Dedifferentiated amniotic fluid mesenchymal stem cell (primary cell): ENCODE data around the gene HDAC8.
"Not testable (repeated sequence)": the region's sequence is repeated elsewhere in the genome, so short reads cannot be mapped to it uniquely, and the experiment has no call there.

ENCODE experiments used
- DNase-seq: peaks from one replicate; pipeline ENCODE4 v3.0.0-alpha.2; 2016; ENCODE audit errors: extremely low spot score

HDAC8 gene

DNA sequence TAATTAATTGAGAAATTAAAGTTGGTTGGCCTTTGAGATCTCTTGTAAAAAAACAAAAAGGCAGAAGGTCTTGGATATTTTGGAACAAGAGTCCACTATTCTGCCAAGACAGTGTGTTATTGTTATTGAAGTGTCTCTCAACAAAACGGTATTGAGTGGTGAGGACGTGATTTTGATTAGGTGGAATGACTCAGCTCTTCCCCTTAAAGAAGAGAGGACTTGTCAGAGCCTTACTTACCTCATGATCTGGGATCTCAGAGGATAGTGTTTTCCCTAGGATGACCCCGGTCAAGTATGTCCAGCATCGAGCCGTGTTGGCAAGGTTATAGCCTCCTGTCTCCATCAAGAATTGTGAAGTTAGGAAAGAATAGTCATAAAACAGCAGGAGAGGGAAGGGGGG is 110.9 kb downstream of the HDAC8 start:
- DNase-seq, result no peak

DNA sequence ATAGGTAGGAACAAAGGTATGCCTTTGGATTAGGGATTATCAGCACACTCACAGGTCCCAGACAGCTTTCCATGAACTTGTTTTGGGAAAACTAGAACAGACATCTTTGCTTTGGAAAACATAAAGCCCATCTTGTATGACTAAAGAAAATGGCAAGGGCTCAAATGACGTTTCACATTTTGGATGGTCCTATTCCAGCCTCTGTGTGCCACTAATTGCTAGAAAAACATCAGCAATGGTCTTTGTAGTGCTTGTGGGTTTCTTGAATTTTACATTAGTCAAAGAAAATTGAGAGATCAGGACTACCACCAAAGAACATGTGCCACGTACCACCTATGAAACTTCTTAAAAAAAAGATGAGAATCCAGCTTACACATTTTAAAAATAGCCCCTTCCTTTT is 111.4 kb downstream of the HDAC8 start:
- no peak for DNase-seq

DNA sequence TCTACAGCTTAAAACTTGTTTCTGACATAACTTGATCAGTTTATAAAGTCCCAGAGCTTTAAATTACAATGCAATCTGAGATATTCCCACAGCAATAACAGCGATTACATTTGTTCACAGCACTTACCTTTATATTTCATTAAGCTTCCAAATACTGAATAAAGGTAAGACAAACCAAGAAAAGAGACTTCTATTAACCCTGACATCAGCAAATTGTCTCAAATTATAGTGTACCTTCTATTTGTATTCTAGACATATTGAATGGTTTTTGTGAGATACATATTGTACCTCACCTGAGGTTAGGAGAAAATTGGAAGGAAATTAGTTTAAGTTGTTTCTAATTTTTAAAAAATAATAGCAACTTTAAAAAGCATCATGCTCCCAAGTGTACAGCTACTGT is 111.9 kb downstream of the HDAC8 start:
- no peak for DNase-seq

DNA sequence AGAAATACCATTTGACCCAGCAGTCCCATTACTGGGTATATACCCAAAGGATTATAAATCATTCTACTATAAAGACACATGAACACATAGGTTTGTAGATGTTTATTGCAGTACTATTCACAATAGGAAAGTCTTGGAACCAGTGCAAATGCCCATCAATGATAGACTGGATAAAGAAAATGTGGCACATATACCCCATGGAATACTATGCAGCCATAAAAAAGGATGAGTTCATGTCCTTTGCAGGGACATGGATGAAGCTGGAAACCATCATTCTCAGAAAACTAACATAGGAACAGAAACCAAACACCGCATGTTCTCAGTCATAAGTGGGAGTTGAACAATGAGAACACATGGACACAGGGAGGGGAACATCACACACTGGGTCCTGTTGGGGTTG is 123.6 kb downstream of the HDAC8 start:
- not testable (repeated sequence) for DNase-seq

DNA sequence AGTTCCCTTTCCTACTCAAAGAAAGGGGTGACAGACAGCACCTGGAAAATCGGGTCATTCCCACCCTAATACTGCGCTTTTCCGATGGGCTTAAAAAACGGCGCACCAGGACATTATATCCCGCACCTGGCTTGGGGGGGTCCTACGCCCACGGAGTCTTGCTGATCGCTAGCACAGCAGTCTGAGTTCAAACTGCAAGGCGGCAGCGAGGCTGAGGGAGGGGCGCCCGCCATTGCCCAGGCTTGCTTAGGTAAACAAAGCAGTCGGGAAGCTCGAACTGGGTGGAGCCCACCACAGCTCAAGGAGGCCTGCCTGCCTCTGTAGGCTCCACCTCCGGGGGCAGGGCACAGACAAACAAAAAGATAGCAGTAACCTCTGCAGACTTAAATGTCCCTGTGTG is 131.9 kb downstream of the HDAC8 start:
- not testable (repeated sequence) for DNase-seq

DNA sequence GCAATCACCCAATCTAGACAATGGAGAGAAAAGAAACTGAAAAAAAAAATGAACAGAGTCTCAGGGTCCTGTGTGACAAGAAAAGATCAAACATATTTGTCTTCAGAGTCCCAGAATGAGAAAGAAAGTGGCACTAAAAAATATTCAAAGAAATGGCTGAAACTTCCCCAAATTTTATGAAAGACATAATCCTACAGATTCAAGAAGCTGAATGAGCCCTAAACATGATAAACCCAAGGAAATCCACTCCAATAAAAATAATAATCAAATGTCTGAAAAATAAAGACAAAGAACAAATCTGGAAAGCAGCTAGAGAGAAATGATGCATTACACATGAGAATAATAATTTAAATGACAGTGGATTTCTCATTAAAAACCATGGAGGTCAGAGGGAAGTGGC is 136.6 kb downstream of the HDAC8 start:
- DNase-seq, result no peak

DNA sequence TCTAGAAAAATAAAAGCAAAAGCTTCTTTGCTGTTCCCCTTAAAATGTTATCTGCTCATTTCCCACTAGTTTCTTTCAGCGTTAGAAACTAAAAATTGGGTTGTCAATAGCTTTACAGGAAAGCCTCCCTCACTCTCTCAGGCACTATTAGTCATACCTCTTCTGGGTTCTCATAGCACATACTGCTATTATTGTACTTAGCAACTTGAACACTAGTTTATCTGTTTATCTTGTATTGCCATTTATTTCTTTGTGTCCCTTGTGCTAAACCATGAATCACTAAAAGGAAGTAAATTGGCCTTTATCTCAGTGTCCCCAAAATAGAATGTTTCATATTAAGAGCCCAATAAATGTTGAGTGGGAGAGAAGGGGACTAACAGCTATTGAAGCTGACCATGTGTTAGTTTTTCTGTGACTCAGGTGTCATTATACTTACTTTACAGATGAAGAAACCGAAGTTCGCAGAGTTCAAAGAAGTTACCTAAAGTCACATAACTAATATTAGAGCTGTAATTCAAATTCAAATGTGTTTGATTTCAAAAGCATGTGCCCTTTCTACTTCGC is 142.2 kb downstream of the HDAC8 start:
- no peak for DNase-seq

DNA sequence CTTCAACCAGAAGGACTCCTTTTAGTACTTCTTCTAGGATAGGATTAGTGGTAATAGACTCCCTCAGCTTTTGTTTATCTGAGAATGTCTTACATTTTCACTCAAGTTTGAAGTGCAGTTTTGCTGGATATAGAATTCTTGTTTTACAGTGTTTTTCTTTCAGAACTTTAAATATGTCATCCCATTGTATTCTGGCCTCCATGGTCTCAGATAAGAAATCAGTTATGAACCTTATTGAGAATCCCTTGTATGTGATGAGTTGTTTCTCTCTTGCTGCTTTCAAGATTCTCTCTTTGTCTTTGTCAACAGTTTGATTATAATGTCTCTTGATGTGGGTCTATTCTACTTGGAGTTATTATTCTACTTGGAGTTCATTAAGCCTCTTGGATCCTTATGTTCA is 150.8 kb downstream of the HDAC8 start:
- DNase-seq, result no peak

DNA sequence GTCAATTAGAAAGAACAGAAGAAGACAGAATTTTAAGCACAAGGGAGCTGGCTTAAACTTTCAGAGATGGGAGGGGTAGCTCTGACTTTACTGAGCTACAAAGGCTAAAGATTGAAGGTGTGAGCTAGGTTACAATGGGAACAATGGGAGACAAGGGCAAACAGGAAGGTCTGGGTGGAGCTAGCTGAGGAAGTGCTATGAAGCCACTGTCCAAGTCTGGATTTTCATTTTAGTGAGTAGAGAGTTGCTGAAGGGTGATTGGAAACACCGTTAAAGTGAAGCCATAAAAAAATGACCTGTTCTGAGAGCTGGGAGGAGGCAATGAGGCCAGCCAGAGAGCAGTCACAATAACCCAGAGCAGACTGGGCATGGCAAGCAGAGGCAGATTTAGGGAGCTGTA is 162.7 kb downstream of the HDAC8 start:
- DNase-seq, result no peak

DNA sequence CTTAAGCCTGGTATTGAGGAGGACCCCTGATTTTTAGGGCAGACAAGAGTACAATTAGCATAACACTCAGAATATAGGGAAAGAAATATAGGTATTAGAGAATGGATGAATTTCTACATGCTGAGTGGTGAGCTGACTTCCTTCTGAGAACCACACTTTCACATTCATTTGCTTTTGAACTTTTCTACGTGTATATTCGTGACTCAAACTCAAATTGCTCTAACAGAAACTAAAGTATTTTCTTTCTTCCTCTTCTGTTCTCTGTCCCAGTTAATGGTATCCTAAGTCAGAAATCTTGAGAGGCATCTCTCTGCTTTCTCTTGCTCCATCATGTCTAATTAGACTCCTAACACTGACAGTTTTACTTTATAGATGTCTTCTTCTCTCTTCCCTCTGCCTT is 163.8 kb downstream of the HDAC8 start:
- no peak for DNase-seq

DNA sequence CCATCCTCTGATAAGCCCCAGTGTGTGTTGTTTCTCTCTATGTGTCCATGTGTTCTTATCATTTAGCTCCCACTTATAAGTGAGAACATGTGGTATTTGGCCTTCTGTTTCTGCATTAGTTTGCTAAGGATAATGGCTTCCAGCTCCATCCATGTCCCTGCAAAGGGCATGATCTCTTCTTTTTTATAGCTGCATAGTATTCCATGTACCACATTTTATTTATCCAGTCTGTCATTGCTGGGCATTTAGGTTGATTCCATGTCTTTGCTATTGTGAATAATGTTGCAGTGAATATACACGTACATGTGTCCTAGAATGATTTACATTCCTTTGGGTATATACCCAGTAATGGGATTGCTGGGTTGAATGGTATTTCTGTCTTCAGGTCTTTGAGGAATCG is 167.5 kb downstream of the HDAC8 start:
- not testable (repeated sequence) for DNase-seq

DNA sequence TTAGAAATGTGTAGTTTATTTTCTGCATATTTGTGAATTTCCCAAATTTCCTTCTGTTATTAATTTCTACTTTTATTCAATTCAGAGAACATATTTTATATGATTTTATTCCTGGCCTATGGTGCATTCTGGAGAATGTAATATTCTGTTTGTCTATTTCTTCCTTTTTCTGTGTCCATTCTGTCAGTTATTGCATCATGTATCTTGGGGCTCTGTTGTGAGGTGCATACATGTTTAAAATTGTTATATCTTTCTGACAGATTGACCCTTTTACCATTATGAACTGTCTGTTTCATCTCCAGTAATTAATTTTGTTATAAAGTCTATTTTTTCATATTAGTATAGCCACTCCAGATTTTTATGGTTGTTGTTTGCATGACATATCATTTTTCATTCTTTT is 170.0 kb downstream of the HDAC8 start:
- no peak for DNase-seq

DNA sequence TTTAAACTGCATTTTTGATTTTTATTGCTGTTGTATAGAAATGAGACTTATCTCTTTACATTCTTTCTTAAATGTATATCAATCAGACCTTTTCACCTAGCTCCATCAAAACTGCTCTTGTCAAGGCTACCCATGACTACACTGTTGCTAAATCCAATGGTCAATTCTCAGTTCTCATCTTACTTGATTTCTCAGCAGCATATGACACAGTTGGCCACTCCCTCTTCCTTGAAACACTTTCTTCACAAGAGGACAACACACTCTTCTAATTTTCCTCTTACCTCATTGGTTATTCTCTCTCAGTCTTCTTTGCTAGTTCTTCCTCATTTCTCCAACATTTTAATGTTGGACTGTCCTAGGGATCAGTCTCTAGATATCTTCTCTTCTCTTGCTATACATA is 172.8 kb downstream of the HDAC8 start:
- no peak for DNase-seq

DNA sequence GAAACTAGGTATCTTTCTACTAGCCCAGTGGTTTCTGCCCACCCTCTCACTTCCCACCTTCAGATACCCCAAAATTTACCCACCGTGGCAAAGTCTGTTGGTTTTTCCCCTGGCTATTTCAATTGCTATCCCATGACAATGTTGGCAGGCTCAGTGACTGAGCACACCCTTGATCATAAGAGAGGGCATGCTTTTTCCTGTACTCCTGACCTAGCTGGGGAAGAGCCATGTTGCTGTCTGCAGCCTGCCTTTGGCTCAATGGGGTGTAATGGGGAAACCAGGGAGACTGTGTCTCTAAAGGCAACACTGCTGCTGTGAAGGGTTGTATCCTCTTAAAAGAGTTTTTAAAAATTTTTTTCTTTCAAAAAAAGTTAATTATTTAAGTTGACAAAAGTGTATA is 176.5 kb downstream of the HDAC8 start:
- DNase-seq, result no peak

DNA sequence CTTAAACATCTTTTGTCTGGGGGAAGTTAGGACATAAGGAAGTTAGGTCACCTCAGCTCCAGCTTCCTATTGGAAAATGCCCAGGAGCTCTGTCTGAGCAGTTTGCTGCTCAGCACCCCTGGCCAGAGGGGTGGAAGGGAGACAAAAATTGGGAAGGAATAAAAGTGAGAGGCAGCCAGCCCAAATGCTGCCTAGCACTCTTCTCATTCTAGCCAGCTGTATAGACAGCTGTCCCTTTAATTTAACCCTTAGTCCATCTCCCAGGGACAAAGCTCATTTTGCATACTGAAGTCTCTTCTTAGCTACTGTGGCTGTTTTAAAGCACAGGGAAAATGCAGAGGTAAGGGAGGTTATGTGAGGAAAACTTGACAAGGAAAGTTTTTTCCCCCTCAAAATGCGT is 177.4 kb downstream of the HDAC8 start:
- no peak for DNase-seq

DNA sequence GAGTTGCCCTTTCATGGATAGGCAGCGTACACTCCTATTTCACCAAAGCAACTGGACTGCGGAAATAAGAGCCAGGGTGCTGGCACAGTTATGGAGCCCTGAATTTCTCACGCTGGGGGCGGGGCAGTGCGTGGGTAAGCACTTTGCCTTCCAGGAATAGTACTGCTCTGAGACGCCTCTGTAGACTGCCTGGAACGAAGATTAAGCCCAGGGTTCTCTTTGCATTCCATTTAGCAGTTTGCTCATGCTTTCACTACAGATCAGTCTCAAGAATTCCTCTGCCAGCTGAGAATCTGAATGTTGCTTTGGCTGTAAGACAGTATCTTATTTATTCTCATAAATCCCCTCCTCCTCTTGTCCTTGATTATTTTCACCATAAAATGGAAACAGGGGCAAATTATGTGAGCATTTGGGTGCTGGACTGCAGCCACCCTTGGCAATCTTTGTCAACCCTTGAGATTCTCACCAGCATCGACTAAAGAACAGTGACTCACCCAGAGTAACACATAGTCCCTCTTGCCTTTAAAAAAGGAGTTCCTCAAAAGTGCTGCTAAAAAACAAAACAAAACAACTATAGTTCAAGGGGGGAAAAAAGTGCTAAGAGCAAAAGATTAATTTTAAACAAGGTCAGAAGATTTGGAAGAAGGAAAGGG is 178.0 kb downstream of the HDAC8 start:
- peak; percentile 39 for DNase-seq

DNA sequence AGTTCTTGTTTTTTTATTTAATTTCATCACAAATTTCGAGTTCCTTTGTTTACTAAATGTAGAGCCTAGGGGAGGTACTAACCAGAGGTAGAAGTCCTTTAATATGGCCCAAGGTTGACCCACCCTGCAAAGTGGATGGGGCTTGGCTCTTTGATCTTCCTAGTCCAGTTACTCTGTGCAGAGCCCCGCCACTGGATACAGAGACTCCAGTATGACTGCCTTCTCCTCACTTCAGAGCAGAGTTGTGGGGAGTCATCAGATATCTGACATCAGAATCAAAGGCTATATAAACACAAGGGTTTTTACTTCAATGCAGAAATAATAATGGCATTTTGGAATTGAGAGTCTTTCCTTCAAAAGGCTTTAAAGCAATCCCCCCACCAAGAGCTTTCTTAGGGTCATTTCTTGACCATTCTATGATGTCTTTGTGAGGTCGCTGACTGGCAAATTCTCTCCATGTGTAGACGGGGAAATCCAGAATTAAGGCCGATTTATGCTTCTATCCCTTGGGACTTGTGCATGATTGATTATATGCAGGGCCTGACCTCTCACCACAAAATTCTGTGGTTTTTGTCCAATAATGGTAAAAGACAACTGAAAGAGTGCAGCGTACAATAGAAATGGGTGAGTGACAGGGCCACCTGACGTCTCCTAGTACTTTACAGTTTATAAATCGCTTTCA is 178.7 kb downstream of the HDAC8 start:
- no peak for DNase-seq

DNA sequence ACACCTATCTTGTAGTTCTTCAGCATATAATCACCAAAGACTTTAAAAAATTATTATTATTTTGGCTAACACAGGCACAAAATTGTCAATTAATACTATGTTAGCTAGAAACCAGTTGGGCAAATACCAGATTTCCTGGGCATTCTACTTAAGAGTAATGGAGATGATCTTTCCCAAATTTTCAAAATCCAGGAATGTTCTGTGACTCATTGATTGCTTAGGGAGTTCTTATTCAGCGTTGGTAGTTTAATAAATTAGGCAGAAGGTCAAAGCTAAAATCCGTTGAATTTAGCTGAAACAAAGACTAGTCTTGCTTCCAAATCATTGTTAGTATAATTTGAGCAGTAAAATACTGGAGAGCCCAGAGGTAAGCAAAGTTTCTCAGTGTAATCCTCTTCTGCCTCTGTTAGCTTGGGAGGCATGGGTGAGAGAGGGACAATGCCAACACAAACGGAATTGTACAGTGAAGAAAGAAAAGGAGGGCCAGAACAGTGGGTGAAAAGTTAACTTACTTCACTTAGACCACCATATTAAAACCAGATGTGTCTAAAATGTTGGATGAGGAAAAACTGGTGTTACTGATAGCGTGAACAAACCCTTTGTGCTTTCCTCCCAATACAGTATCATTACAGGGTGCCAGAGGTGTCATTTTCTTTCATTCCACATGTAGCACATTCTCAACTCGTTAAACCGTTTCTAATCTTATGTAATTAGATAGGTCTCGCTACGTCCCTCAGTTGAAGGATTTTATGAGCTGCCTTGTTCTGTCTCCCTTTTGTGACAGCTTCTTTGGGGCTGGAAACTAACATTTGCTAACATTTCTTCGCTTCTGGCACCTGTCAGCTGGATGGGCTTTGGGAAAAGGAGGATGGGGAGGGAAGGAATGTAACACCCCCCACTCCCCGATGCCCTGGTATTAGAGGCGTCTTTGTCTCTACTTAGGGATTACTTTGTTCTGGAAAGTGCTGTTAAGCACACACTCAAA is 179.5 kb downstream of the HDAC8 start:
- DNase-seq, result no peak

DNA sequence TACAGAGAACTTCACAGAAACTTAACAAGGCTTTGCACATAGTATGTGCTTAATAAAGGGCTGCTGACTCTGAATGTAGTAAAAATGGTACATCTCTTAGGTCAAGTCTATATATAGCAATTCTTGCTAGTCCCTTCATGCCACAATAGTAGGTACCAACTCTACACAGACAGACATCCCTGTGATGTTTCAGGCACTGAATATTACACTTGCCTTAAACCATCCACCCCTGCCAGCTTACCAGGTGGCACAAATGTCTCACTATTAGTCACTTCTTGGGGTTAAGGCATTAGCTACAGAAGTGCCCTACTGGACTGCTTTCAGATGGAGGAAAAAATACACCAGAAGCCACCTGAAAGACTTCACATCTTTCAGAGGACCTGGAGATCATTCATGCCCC is 180.6 kb downstream of the HDAC8 start:
- DNase-seq, result no peak

DNA sequence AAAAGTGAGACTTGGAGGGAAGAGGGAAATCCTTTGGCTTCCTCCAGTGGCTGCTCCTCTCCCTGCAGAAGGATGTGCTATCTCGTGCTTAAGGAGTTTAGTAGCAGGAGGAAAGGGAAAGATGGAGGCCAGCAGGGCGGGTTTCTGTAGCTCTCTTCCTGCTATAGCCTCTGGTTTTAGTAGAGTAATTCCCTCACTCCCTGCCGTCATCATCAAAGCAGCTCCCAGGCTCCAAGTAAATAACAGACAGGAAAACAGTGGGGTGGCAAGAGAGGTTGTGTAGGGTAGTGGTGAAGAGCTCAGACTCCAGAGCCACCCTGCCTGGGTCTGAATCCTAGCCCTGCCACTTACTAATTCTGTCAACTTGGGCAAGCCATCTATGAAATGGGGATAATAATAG is 185.4 kb downstream of the HDAC8 start:
- DNase-seq, result no peak

DNA sequence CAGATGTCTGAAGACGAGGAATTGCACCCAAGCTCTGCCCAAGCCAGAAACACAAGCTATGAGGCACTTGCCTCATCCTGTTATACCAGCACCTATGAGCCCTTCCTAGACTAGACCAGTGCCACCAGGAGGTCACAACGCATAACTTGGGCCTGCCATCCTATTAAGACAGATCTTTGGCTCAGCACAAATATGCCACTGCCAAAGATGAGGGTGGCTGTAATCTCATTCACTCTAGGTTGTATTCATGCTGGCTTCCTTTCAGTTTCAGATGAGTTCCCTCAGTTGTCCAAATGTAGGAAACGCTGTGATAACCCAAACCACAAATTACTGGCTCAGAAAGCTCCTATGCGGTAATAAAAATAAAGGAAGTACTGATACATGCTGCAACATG is 190.4 kb downstream of the HDAC8 start:
- no peak for DNase-seq

DNA sequence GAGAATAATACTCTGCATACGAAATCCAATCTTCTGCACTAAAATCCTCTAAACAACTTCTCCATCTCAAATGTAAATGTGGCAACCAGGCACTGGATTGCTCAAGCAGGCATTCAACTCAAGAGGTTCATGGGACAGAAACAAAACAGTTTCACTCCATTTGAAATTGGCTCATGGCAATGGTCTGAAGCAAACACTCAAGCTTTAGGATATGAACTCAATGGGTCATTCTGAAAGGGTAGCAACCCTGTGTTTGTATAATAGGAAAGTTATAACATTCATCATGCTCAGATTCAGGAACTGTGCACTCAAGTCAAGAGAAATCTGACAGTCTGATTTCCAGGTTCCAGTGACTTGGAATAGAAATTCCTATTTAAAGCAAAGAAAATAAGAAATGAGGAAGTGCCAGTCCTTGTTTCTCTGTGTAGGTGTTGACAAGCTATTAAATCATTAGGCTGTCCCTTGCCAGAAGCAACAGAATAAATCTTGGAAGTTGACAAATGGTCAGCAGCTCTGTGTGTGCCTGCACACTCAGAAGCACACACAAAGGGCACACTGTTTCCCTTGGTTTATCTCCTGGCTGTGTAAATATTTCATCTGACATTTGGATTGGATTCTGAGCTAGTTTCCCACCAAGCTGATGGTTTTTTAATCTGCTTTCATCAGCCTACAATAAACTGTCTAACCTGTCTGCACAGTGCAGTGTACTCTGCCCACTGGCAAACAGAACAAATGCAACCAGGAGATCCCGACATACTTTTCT is 191.0 kb downstream of the HDAC8 start:
- no peak for DNase-seq
